Thymus (tissue), 14 donors: ENCODE measurements around the gene TP53BP2. TPM values are rescaled to one million over a fixed set of nuclear protein-coding genes. Genes with fewer than 3 reads are reported as not detected.
"Not testable (repeated sequence)": the region's sequence is repeated elsewhere in the genome, so short reads cannot be mapped to it uniquely, and the experiment has no call there.

ENCODE experiments used
- DNase-seq, 9 donors: peaks; one replicate each; pipeline ENCODE4 v3.0.0-alpha.2; 2013; ENCODE audit warnings: low spot score in 9 of 9, low read depth in 6 of 9, missing footprints in 1 of 9
- H3K27ac ChIP-seq, 2 donors: one replicate each; pipeline ENCODE4 v1.5.1; 2013; ENCODE audit warnings: control low read depth in 1 of 2, low read depth in 1 of 2, low read length in 1 of 2, mild to moderate bottlenecking in 1 of 2, moderate library complexity in 1 of 2
- H3K27me3 ChIP-seq, 2 donors: one replicate each; pipeline ENCODE4 v1.5.1; 2013; ENCODE audit warnings: low read length in 1 of 2; ENCODE audit not compliant: control insufficient read depth in 2 of 2, insufficient read depth in 1 of 2
- H3K36me3 ChIP-seq, 2 donors: one replicate each; pipeline ENCODE4 v1.5.1; 2013; ENCODE audit warnings: low read length in 1 of 2, mild to moderate bottlenecking in 1 of 2, moderate library complexity in 1 of 2; ENCODE audit not compliant: control insufficient read depth in 2 of 2, insufficient read depth in 2 of 2
- H3K4me1 ChIP-seq, 2 donors: one replicate each; pipeline ENCODE4 v1.5.1; 2013; ENCODE audit warnings: low read length in 2 of 2; ENCODE audit not compliant: control insufficient read depth in 2 of 2, insufficient read depth in 2 of 2
- H3K4me3 ChIP-seq, 2 donors: one replicate each; pipeline ENCODE4 v1.5.1; 2013; ENCODE audit warnings: low read length in 2 of 2, control low read depth in 1 of 2, mild to moderate bottlenecking in 1 of 2
- H3K9me3 ChIP-seq, 2 donors: one replicate each; pipeline ENCODE4 v1.5.1; 2013; ENCODE audit warnings: low read length in 1 of 2, mild to moderate bottlenecking in 1 of 2; ENCODE audit not compliant: control insufficient read depth in 2 of 2, insufficient read depth in 1 of 2
- WGBS: extraction: QIAGEN DNeasy Blood & Tissue Kit; methylation state at CpG from one replicate; pipeline ENCODE4 v1.1.7; 2013; 5-methylcytosine and 5-hydroxymethylcytosine counted together
- long read RNA-seq, 10 donors: transcript quantifications; one replicate each; lab custom pipeline, GENCODE V29; 2026
- polyA plus RNA-seq: library from polyadenylated mRNA; stranded (reverse); fragments of 200-250 nt; gene quantifications from one replicate; pipeline ENCODE4 v1.2.3, GENCODE V29; 2013
- total RNA-seq: library from RNA; stranded (reverse); fragments of 120-200 nt; gene quantifications from one replicate; pipeline ENCODE4 v1.2.4, GENCODE V29; 2013
- donor health status: healthy.

Gene TP53BP2, protein sequence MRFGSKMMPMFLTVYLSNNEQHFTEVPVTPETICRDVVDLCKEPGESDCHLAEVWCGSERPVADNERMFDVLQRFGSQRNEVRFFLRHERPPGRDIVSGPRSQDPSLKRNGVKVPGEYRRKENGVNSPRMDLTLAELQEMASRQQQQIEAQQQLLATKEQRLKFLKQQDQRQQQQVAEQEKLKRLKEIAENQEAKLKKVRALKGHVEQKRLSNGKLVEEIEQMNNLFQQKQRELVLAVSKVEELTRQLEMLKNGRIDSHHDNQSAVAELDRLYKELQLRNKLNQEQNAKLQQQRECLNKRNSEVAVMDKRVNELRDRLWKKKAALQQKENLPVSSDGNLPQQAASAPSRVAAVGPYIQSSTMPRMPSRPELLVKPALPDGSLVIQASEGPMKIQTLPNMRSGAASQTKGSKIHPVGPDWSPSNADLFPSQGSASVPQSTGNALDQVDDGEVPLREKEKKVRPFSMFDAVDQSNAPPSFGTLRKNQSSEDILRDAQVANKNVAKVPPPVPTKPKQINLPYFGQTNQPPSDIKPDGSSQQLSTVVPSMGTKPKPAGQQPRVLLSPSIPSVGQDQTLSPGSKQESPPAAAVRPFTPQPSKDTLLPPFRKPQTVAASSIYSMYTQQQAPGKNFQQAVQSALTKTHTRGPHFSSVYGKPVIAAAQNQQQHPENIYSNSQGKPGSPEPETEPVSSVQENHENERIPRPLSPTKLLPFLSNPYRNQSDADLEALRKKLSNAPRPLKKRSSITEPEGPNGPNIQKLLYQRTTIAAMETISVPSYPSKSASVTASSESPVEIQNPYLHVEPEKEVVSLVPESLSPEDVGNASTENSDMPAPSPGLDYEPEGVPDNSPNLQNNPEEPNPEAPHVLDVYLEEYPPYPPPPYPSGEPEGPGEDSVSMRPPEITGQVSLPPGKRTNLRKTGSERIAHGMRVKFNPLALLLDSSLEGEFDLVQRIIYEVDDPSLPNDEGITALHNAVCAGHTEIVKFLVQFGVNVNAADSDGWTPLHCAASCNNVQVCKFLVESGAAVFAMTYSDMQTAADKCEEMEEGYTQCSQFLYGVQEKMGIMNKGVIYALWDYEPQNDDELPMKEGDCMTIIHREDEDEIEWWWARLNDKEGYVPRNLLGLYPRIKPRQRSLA
- total RNA-seq = 23.3 TPM
- polyA plus RNA-seq = 15.2 TPM
- long read RNA-seq, donor 1 = 0 reads
- long read RNA-seq, donor 2, full-length matches to known transcripts = 4 of 46 reads
- long read RNA-seq, donor 2, partial matches to known transcripts = 42 of 46 reads
- long read RNA-seq, donor 2, other reads (novel, unspliced or antisense) = 0 of 46 reads
- long read RNA-seq, donor 3, full-length matches to known transcripts = 1 of 17 reads
- long read RNA-seq, donor 3, partial matches to known transcripts = 16 of 17 reads
- long read RNA-seq, donor 3, other reads (novel, unspliced or antisense) = 0 of 17 reads
- long read RNA-seq, donor 4 = 0 reads
- long read RNA-seq, donor 5, partial matches to known transcripts = 20 of 20 reads
- long read RNA-seq, donor 5, other reads (novel, unspliced or antisense) = 0 of 20 reads
- long read RNA-seq, donor 6, full-length matches to known transcripts = 1 of 13 reads
- long read RNA-seq, donor 6, partial matches to known transcripts = 12 of 13 reads
- long read RNA-seq, donor 6, other reads (novel, unspliced or antisense) = 0 of 13 reads
- long read RNA-seq, donor 7, partial matches to known transcripts = 22 of 22 reads
- long read RNA-seq, donor 7, other reads (novel, unspliced or antisense) = 0 of 22 reads
- long read RNA-seq, donor 8 = 0 reads
- long read RNA-seq, donor 9, full-length matches to known transcripts = 3 of 3 reads
- long read RNA-seq, donor 9, partial matches to known transcripts = 0 of 3 reads
- long read RNA-seq, donor 9, other reads (novel, unspliced or antisense) = 0 of 3 reads
- long read RNA-seq, donor 10, partial matches to known transcripts = 7 of 7 reads
- long read RNA-seq, donor 10, other reads (novel, unspliced or antisense) = 0 of 7 reads

- H3K4me3 ChIP-seq = peak within 1 kb of the TSS; percentile 62 to 97
- H3K27me3 ChIP-seq = no peaks in the 10 kb centered on the region
- no peaks in the 10 kb centered on the region for H3K36me3 ChIP-seq
- peaks cover 6 to 12% of the 10 kb centered on the region in 2 donors for H3K4me1 ChIP-seq
- no peaks in the 10 kb centered on the region for H3K9me3 ChIP-seq
- H3K27ac ChIP-seq = peak within 1 kb of the TSS; percentile 95 to 98
- peak; percentile 37 to 90 (median 73) for DNase-seq
- under 1% methylated on average over 107 of the region's 107 CpGs for WGBS
Observed at GRCh38 chr1:223845810-223846682, at the start of gene TP53BP2. Gene TP53BP2, minus strand, starts transcription at chr1:223845947. Its CDS starts 267 bp downstream, at chr1:223845680.

- not testable (repeated sequence) for DNase-seq, H3K27me3 ChIP-seq, H3K9me3 ChIP-seq, H3K27ac ChIP-seq, H3K4me3 ChIP-seq, H3K4me1 ChIP-seq, H3K36me3 ChIP-seq
- WGBS = 84% methylated on average over 6 of the region's 7 CpGs
Observed at GRCh38 chr1:223890494-223890893, 44.7 kb upstream of the TP53BP2 start.

DNA sequence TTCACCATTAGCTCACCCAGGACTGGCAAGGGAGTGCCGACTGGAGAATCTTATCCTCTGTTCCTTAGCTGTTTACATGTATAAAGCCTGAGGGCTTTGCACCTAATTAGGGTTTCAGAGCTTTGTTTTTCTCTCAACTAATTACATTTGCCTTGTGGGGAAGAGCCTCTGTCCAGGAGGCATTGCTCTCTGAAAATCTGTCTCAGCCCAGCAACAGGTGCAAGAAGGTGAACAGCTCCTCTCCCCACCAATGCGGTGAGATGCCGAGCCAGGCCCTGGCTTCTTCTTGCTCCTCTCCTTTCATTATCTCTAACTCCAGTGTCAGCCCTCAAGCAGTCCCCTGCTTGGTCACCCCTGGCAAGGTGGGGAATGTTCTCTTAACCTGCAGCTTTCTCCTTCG, 43.6 kb upstream of the TP53BP2 start:
- not testable (repeated sequence) for H3K9me3 ChIP-seq, H3K4me3 ChIP-seq, H3K36me3 ChIP-seq, H3K27ac ChIP-seq, DNase-seq, H3K27me3 ChIP-seq, H3K4me1 ChIP-seq
- WGBS = over 99% methylated on average over 4 of the region's 4 CpGs

DNA sequence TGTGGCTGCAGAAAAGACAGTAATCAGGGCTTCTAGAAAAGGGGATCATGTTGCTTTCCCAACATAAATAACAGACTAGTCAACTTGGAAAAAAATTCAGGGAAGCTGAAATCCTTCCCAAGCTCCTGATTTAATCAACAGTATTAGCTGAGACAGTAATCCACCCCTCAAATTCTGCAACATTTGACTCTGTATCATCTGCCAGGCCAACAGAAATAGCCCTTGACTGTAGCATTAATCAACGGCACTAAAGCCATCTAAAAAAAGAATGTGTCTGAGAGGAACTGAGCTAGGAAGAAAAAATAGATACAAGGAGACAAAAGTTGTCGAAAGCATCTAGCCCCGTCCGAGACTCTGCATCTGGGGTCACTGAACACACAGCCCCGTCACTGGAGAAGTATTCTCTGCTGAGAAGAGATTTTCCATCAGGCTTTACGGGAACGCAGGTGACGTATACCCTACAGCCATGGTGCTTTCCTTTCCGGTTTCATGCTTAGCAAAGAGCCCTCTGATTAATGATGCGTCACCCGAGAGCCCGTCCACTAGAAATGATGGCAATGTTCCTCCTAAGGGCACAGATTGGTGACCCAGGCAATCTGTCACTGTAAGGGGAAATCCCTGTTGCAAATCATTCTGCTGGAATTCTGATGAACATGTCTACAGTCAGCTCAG, 42.1 kb upstream of the TP53BP2 start:
- DNase-seq = no peak
- Histone ChIP-seq H3K4me1 (no peaks in the 10 kb centered on the region), H3K36me3 (no peaks in the 10 kb centered on the region), H3K4me3 (no peak overlapping the region), H3K27me3 (no peaks in the 10 kb centered on the region), H3K27ac (no peak overlapping the region), H3K9me3 (no peaks in the 10 kb centered on the region)
- 83% methylated on average over 12 of the region's 12 CpGs for WGBS

- DNase-seq = no peak
- H3K4me3 ChIP-seq = no peak overlapping the region
- H3K27me3 ChIP-seq = no peaks in the 10 kb centered on the region
- H3K36me3 ChIP-seq = no peaks in the 10 kb centered on the region
- H3K9me3 ChIP-seq = no peaks in the 10 kb centered on the region
- 92% methylated on average over 4 of the region's 4 CpGs for WGBS
- no peaks in the 10 kb centered on the region for H3K4me1 ChIP-seq
- H3K27ac ChIP-seq = no peak overlapping the region
Observed at GRCh38 chr1:223886516-223886921, 40.8 kb upstream of the TP53BP2 start.

DNA sequence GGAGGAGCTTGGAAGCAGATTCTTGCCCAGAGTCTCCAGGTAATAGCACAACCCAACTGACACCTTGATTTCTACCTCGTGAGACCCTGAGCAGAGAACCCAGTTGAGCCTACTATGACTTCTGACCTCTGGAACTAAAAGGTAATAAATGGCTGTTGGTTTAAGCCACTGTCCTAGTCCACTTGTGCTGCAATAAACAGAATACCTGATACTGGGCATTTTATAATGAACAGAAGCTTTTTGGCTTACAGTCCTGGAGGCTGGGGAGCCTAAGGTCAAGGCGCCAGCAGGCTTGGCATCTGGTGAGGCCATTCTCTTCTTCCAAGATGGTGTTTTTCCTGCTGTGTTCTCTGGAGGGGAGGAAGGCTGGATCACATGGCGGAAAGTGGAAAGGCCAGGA, 39.9 kb upstream of the TP53BP2 start:
- no peak for DNase-seq
- no peaks in the 10 kb centered on the region for H3K36me3 ChIP-seq
- no peaks in the 10 kb centered on the region for H3K4me1 ChIP-seq
- H3K4me3 ChIP-seq = no peak overlapping the region
- no peak overlapping the region for H3K27ac ChIP-seq
- no peaks in the 10 kb centered on the region for H3K27me3 ChIP-seq
- 97% methylated on average over 3 of the region's 3 CpGs for WGBS
- H3K9me3 ChIP-seq = no peaks in the 10 kb centered on the region

GRCh38 chr1:223878598-223879325, 33.0 kb upstream of the TP53BP2 start:
- no peaks in the 10 kb centered on the region for H3K27me3 ChIP-seq
- no peaks in the 10 kb centered on the region for H3K9me3 ChIP-seq
- DNase-seq = no peak
- H3K27ac ChIP-seq = no peak overlapping the region
- WGBS = 95% methylated on average over 1 of the region's 1 CpG
- H3K4me3 ChIP-seq = no peak overlapping the region
- H3K36me3 ChIP-seq = no peaks in the 10 kb centered on the region
- H3K4me1 ChIP-seq = no peaks in the 10 kb centered on the region
